Measurements from ENCODE around the gene CD7.

CD7 gene

GRCh38 chr17:82343560-82343959 is 26.2 kb upstream of the CD7 start:
- Histone ChIP-seq H3K9me3 (ENCODE audit: control insufficient read depth, insufficient read depth, low read depth, low read length) (no peaks in the 10 kb centered on the region), H3K4me1 (ENCODE audit: control insufficient read depth, insufficient read depth, low read length) (peaks cover 5% of the 10 kb centered on the region), H3K36me3 (ENCODE audit: control insufficient read depth in 2 of 2, insufficient read depth in 1 of 2, low read length in 2 of 2) (no peaks in the 10 kb centered on the region), H3K27ac (ENCODE audit: extremely low read depth, low read depth, low read length) (no peak overlapping the region), H3K4me3 (ENCODE audit: low read depth, low read length) (no peak overlapping the region)
- CTCF ChIA-PET = interaction anchor here (0.6 to 2.7 kb wide), 4 partner anchors 8 to 70 kb away, joined by 3 to 10 read pairs (median 4); no protein-coding TSS in a partner anchor
- POLR2A ChIA-PET = interaction anchor here (0.6 to 1.9 kb wide), 4 partner anchors 16 to 58 kb away, joined by 3 to 8 read pairs (median 3); no protein-coding TSS in a partner anchor
- TF ChIP-seq ZNF26 (tag by site-specific recombination; IDR thresholded peaks at IDR 0.05) (no peak), TRIM28 (IDR thresholded peaks at IDR 0.05; ENCODE audit: borderline replicate concordance, low read length) (no peak), ZNF341 (tag by site-specific recombination; IDR thresholded peaks at IDR 0.05; ENCODE audit: low read depth) (peak; percentile 17; the same call in 1 of the 2 replicates), ZNF621 (tag by site-specific recombination; IDR thresholded peaks at IDR 0.05) (no peak), INSM2 (tag by site-specific recombination; IDR thresholded peaks at IDR 0.05) (no peak), ZFP3 (tag by site-specific recombination; IDR thresholded peaks at IDR 0.05; ENCODE audit: low read depth) (no peak), ZNF423 (tag by site-specific recombination; IDR thresholded peaks at IDR 0.05) (no peak)

GRCh38 chr17:82342361-82343079 is 25.1 kb upstream of the CD7 start:
- CTCF ChIA-PET = interaction anchor here (0.7 to 2.7 kb wide), 2 partner anchors 11 to 46 kb away, joined by 3 to 10 read pairs; no protein-coding TSS in a partner anchor
- TF ChIP-seq ZNF747 (tag by site-specific recombination; IDR thresholded peaks at IDR 0.05) (no peak), ZFHX2 (tag by site-specific recombination; conservative IDR thresholded peaks at IDR 0.05) (no peak)
- H3K4me1 ChIP-seq (ENCODE audit: control insufficient read depth, insufficient read depth, low read length) = peaks cover 5% of the 10 kb centered on the region
- H3K36me3 ChIP-seq (ENCODE audit: control insufficient read depth in 2 of 2, insufficient read depth in 1 of 2, low read length in 2 of 2) = no peaks in the 10 kb centered on the region
- no peak overlapping the region for H3K4me3 ChIP-seq (ENCODE audit: low read depth, low read length)
- POLR2A ChIA-PET = no interaction called here
- no peak overlapping the region for H3K27ac ChIP-seq (ENCODE audit: extremely low read depth, low read depth, low read length)
- H3K9me3 ChIP-seq (ENCODE audit: control insufficient read depth, insufficient read depth, low read depth, low read length) = no peaks in the 10 kb centered on the region

GRCh38 chr17:82339634-82340580 is 22.5 kb upstream of the CD7 start:
- CTCF ChIA-PET = interaction anchor here (1.0 to 1.3 kb wide), 2 partner anchors 10 to 13 kb away, joined by 4 to 6 read pairs; no protein-coding TSS in a partner anchor
- POLR2A ChIA-PET = interaction anchor here (1.0 kb wide), 1 partner anchor 10 kb away, joined by 3 read pairs; no protein-coding TSS in a partner anchor
- peak overlapping the region; percentile 26; the same call in 1 of the 2 replicates for H3K27ac ChIP-seq (ENCODE audit: extremely low read depth, low read depth, low read length)
- H3K9me3 ChIP-seq (ENCODE audit: control insufficient read depth, insufficient read depth, low read depth, low read length) = no peaks in the 10 kb centered on the region
- H3K4me3 ChIP-seq (ENCODE audit: low read depth, low read length) = peak overlapping the region; percentile 16
- TF ChIP-seq ZNF549 (tag by site-specific recombination; IDR thresholded peaks at IDR 0.05) (no peak), GLIS1 (tag by site-specific recombination; IDR thresholded peaks at IDR 0.05) (peak; percentile 75), YY2 (tag by site-specific recombination; IDR thresholded peaks at IDR 0.05) (0 out of 2 replicates have a peak, but pooled peaks have one; percentile 4)
- peaks cover 14% of the 10 kb centered on the region for H3K4me1 ChIP-seq (ENCODE audit: control insufficient read depth, insufficient read depth, low read length)
- no peaks in the 10 kb centered on the region for H3K36me3 ChIP-seq (ENCODE audit: control insufficient read depth in 2 of 2, insufficient read depth in 1 of 2, low read length in 2 of 2)

Measured in HEK293 (cell line).